HG03095 (cell line): ENCODE results near the gene PTH2R.
A peak's percentile ranks its signal among the peaks of the same experiment; 100 is the strongest.
"Not testable (repeated sequence)": the region's sequence is repeated elsewhere in the genome, so short reads cannot be mapped to it uniquely, and the experiment has no call there.

Source experiments
- ATAC-seq: cut with Tn5 transposase; IDR thresholded peaks from one replicate; pipeline ENCODE4 v1.9.1; 2021; ENCODE audit warnings: moderate library complexity; ENCODE audit not compliant: unreplicated experiment

Gene PTH2R

DNA sequence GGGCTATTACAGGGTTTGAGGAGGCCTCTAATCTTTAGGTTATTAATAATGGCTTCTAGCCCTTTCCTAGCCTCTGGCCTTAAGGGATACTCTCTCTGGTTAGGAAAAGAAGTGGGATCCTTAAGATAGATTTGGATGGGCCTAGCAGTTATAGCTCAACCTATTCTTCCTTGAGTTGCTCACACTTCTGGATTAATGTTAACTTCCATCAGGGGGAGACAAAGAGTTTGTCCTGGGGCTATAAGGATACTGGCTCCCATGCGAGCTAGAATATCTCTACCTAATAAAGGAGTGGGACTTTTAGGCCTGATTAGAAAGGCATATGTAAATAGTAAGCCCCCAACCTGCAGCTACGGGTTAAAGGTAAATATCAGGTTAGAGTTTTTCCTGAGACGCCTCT is 14.3 kb upstream of the PTH2R start:
- no peak for ATAC-seq

DNA sequence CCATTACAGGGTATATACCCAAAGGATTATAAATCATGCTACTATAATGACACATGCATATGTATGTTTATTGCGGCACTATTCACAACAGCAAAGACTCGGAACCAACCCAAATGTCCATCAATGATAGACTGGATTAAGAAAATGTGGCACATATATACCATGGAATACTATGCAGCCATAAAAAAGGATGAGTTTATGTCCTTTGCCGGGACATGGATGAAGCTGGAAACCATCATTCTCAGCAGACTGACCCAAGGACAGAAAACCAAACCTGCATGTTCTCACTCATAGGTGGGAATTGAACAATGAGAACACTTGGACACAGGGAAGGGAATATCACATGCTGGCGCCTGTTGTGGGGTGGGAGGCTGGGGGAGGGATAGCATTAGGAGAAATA is 9.8 kb upstream of the PTH2R start:
- not testable (repeated sequence) for ATAC-seq

DNA sequence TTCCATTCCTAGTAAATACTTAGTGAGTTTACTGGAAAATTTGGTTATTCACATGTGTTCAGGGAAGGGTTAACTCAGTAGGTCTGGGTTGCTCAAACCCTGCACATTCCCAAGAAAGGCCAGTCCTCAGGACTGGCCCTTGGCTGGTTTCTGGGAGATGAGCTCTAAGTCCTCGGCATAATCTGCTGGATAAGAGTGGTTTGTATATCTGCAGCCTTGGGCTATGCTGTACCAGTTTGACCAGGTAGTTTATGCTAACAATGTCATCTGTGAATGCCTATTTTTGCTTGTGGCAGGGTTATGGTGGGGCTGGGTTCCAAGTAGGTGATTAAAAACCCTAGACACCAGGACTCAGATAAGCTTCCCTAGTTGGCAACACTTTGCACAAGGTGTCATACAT is 7.4 kb upstream of the PTH2R start:
- ATAC-seq: no peak

DNA sequence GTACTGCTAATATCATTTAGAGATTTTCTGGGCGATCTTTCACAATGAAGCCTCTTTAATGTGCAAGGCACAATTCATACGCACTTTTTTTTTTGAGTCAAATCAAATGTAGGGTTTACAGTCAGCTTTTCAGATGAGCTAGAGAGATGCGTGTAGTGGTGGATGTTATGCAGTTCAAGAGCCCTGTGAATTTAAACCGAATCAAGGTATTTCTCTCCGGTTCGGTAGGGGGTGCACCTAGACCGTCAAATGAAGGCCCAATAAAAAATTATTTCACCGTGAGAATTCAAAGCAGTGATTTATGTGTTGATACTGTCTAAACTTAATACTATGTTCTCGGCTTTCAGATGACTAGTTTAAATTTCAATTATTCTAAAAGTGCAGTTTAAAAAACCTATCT is 1.1 kb downstream of the PTH2R start:
- no peak for ATAC-seq

DNA sequence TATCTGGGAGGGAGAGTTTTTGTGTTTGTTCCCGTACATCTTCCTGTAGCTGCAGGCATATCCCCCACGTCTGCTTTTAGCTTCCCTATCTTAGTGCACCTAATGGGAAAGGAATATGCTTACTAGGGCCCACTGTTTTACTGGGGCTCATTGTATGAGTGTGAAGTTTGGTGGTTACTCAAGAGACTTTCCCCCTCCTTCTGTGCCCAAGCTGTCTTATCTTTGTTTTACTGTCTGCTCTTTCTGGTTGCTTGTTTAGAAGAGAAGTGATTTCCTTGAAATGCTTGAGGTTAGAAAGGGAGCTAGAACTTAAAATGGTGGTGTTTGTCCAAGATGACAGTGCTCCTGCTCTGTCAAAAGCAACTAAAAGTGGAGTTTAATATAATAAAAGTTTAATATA is 7.3 kb downstream of the PTH2R start:
- no peak for ATAC-seq

DNA sequence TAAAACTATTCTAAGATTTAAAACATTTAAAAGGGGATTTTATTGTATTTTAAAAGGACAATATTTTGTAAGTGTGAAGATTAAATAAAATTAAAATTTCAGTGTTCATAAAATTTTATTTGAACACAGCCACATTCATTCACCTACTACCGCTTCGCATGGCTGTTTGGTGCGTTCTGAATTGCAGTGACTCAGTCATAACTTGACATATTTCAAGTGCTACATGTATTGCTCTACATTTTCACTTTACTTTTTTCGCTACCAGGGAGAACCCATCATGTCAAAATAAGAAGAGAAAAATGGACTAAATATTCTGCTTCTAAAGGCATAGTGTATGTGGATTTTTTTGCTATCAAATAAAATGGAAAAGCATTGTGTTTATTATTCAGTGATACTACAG is 8.7 kb downstream of the PTH2R start:
- ATAC-seq: peak; percentile 65

DNA sequence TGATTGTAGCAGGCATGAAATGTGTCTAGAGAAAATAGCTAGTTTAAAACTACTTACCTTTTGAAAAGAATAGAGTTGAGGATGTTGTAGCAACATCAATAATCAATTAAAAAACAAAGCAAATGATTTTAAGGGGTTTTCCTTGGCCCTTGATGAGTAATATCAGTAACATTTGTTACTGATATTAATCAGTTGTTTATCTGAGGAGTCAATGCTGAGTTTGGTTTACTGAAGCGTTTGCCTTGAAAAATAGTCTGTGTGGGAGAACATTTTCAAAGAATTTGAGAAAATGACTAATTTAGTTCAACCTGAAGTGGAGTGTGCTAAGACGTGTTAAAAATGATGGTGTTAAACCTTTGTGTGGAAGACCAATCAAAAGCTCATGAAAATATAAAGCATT is 9.3 kb downstream of the PTH2R start:
- peak; percentile 66 for ATAC-seq

DNA sequence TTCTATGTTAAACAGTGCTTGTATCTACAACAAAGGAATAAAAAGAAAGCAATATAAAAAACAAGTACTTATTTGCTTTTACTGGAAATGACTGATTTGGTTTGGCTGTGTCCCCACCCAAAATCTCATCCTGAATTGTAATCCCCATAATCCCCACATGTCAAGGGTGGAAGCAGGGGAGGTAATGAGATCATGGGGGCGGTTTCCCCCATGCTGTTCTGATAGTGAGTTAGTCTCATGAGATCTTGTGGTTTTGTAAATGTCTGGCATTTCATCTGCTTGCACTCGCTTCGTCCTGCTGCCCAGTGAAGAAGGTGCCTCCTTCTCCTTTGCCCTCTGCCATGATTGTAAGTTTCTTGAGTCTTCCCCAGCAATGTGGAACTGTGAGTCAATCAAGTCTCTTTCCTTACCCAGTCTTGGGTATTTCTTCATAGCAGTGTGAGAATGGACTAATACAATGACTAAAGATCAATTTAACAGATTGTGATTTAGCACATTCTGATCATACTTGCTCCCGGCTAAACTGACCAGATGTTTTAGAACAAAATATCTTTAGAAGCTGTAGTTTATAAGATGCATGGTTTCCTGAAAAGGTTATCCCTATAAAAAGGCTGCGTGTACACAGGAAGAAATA is 19.9 kb downstream of the PTH2R start:
- ATAC-seq: no peak

DNA sequence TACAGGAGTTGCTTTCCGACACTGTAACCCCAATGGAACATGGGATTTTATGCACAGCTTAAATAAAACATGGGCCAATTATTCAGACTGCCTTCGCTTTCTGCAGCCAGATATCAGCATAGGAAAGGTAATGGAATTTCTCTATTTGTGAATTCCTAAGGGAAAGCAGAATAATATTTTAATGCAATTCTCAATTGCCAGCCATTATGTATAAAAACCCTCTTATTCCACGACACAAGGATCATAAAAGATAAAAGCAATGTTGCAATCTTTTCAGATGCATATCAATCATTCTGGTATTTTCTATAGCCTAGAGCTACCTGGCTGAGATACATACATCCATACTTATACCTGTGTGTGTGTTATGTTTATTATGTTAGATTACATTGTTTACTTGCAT is 31.2 kb downstream of the PTH2R start:
- ATAC-seq: no peak

DNA sequence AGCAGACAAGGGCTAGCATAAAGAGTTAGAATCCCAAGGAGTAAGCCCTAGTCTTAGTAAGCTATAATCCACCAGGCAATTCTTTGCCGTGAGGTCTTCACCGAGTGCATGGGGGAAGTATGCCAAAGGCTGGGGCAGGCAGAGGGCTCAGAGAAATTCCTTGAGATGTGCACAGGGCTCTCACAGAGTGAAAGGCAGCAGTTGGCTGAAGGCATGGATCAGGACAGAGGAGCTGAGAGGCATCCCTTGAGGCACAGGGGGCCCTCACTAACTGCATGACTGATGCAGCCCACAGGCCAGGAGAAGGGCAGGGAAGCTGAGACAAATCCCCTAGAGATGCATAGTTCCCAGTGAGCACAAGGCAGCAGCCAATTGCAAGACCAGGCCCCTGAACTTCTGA is 34.1 kb downstream of the PTH2R start:
- no peak for ATAC-seq

DNA sequence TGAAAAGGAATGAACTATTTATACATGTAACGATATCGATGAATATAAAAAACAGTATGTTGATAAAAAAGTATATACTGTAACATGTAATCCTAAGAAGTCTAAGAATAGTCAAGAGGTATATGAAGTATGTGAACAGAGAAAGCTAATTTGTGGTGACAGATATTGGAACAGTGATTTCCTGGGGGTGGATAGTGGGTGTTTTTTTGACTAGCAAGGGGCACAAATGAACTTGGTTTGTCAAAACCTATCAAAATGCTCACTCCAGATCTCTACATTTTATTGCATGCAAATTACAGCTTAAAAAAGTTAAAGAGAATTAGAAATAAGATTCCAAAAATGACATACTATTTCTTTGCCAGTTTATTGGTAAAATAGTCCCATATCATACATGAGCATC is 35.4 kb downstream of the PTH2R start:
- ATAC-seq: no peak

DNA sequence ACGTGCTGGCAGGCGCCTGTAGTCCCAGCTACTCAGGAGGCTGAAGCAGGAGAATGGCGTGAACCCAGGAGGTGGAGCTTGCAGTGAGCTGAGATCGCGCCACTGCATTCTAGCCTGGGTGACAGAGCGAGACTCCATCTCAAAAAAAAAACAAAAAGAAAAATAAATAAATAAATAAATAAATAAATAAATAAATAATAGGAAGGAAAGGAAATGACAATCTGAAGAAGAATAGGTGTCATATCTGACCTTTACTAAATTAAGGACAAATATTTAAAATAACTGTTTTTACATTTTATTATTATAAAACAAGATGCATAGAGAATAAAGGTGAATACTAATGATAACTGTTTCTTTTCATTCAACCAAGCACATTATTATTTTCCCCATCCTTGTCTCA is 40.9 kb downstream of the PTH2R start:
- not testable (repeated sequence) for ATAC-seq

DNA sequence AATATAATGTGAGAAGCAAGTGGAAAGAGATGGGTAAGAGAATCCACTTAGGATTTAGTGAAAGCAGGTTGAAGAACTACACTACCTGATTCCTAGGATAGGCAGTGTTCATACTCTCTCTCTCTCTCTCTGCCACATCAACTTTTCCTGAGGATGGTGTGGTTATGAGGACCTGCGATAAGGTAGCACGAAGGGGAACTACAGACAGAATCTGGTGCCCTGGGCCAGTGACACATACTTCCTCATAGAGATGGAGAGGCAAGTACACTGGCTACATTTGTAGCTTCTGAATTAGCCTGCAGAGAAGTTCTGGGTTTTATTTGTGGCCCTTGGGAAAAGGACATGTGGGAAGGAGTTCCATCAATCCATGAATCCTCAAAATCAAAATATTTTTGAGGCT is 44.5 kb downstream of the PTH2R start:
- no peak for ATAC-seq

DNA sequence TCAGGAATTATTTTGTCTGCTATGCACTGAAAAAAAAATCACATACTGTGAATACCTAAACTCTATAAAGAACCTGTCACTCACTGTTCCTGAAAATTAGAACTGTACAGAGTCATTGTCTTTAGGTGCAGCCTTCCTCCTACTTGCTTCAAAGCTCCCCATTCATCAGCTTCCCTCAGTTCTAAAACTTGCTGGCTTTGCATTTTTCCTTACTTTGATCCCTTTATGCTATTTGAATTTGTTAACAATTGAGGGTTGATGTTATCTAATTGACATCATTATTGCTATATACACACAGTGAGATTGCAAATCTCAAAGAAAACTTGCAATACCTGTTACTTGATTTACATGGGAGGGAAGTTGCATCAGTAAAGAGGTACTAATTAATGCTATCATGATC is 48.3 kb downstream of the PTH2R start:
- no peak for ATAC-seq

DNA sequence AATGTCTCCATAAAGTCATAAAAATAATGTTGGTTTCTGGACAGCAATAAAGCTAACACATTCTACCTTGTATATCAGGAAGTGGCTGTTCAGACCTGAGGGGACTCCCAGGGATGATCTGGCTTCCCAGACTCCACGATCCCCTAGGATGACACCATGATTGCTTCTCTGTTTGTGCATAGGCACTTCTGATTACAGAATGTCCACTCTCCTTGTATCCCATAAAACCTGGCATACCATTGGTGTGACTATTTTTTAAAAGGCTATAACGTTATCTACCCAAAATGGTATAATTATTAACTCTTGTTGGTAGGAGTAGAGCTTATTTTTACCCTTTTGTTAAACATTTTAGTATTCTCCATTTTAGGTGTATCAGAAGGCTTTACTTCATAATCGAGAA is 57.1 kb downstream of the PTH2R start:
- ATAC-seq: no peak

DNA sequence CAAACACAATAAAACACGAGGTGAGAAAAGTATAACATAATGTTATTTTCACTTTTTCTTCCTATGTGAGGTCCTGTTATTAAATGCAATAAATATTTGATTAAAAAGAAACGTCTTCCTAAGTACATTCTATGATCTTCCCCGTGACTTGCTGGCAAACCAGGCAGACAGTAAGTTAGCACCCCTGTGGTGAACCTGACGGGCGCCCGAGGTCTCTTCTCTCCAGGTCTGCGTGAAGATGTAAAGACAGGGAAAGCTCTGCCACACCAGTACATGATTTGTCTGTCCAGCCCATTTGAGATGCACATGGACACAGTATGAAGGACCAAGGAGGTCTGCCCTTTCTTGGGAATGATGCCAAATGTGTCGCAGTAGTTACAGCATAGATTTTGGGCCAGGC is 57.6 kb downstream of the PTH2R start:
- no peak for ATAC-seq

DNA sequence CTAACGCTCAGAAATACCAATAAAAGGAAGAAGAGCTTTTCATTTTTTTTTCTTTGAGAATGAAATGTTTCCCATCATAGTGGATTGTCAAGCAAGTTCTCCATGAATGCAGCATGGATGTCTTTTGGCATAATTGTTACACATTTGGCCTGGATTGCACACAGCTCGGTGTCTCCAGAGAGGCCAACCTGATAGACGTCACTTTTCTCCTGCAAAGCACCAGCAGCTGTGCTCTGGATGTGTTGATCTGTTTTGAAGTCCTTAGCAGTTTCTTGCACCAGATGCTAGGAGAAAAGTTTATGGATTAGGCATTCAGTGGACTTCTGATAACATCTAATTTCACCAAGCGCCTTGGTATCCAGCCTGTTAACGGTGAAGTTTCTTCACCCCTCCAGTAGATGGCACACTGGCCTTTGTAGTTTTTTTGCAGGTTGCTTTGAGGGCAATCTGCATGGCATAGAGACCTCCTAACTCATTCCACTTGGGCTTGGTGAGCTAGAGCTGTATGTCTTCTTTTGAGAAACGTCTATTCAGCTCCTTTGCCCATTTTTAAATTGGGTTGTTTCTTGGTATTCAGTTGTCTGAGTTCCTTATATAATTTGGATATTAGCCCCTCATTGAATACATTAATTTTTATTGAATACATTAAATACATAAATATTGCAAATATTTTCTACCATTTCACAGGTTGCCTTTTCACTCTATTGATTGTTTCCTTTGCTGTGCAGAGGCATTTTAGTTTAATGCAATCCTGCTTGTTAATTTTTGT is 59.7 kb downstream of the PTH2R start:
- peak; percentile 72 for ATAC-seq

DNA sequence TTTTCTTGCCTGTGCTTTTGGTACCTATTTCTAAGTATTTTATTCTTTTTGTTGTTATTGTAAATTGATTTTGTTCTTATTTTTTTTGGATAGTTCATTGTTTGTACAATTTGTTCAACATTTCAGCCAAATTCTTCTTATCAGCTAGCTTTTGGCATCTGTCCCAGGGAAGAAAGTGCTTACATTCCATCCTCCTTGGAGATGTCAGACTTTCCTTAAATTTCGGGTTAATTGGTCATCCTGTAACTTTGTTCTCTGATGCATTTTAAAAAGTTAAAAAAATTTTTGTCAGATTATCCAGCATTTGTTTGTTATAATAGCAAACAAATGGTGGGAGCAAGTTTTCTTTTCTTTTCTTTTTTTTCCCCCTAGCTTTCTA is 60.3 kb downstream of the PTH2R start:
- no peak for ATAC-seq

DNA sequence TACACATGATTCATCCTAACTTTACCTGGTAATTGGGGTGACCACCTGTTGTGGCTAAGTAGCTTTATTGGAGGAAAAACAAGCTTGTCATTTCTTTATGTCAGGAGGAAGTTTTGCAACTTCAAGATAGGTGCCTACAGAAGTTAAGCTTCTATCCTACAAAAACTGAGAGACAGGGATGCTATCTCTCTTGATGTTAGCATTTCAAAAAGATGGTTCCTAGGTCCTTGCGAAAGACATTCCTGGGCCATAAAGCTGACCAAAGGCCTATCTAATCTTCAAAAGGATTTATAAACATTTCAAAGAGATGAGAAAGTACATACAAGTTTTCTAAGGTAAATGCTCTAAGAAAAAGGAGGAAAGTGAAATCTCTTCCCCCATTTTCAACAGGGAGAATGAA is 61.0 kb downstream of the PTH2R start:
- ATAC-seq: no peak

DNA sequence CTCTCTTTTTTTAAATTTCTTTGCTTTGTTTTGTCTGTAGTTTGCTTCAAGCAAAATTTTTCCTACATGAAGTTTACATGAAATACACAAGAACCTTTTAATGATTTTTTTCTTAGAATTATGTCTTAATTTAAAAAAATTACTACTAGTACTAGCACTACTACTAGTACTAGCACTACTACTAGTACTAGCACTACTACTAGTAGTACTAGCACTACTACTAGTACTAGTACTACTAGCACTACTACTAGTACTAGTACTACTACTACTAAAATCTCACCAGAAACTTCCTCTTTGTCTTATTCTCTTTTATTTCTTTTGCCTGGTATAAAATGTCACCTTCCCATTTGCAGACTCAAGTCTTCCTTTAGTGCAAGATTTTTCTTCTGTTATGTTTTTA is 71.1 kb downstream of the PTH2R start:
- ATAC-seq: no peak

DNA sequence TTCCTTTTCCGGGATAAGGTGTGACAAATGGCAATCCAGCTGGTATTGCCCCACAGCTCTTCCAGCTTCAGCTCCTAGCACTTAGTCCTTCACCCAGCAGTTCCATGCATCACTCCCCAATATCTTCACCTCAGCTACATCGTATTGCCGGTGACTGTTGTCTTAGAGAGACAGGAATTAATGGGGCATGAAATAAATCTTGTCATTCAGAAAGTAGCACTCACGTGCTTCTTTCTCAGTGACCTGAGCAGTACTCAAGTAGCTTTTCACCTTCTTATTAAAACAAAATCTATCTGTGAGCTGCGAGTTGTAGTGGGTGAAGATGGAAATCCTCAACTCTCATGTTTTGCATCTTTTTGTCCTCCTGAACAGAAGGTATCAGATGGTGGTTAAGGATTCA is 72.8 kb downstream of the PTH2R start:
- no peak for ATAC-seq

DNA sequence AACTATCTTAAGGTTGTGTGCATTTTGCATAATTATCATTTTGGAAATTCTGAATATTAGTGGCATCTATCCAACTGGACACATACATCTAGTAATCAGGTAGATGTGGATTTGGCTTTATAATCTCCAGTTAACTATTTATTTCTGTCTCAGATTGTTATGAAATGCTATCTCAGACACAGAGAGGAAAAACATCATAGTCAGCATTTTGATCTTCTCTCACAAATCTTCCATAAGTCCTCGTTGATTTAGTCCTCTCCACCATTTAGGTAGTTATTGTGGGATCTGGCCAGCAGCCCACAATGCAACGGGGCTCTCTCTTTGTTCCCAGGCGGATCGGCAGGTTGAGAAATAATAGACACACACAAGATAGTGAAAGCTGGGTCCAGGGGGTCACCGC is 75.4 kb downstream of the PTH2R start:
- ATAC-seq: not testable (repeated sequence)

DNA sequence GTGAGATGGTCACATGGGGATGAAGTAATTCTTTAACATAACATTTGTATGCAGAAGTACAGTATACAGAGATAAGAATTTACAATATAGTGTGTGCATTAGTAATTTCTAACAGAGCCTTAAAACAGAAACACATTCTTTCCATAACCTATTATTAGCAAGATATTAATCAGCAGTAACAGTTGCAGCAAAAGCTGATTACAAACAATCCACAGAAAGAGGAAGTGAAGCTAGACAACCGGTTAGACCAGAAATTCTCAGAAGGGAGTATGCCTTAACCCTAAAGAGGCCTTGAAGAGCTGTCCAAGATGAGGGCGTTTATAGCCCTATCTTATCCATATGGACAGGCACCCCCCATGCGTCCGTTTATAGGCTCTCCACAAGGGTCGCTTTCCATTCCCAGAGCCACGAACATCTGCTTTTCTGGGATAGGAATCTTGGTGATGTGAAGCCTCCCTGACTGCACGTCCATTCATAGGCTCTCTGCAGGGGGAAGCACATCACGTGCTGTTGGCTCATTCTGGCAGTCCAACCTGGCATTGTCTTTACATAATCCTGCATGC is 75.9 kb downstream of the PTH2R start:
- not testable (repeated sequence) for ATAC-seq
